Measurements from ENCODE around the gene HRH2.
"Not testable (repeated sequence)": the region's sequence is repeated elsewhere in the genome, so short reads cannot be mapped to it uniquely, and the experiment has no call there.

DNA sequence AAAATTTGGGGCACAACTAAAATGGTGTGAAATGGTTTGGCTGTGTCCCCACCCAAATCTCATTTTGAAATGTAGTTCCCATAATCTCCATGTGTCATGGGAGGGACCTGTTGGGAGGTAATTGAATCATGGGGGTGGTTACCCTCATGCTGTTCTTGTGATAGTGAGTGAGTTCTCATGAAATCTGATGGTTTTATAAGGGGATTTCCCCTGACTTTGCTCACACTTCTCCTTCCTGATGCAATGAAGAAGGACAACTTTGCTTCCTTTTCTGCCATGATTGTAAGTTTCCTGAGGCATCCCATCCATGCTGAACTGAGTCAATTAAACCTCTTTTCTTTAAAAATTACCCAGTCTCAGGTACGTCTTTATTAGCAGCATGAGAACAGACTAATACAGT lies 102.1 kb downstream of the HRH2 start:
- not testable (repeated sequence) for TF ChIP-seq CTCF (IDR thresholded peaks at IDR 0.05); NR2C2 (CRISPR knock-in tag; IDR thresholded peaks at IDR 0.05); NR1H2 (CRISPR knock-in tag; IDR thresholded peaks at IDR 0.05); ATF1 (CRISPR knock-in tag; IDR thresholded peaks at IDR 0.05)
- TF ChIP-seq, protein P1, sequence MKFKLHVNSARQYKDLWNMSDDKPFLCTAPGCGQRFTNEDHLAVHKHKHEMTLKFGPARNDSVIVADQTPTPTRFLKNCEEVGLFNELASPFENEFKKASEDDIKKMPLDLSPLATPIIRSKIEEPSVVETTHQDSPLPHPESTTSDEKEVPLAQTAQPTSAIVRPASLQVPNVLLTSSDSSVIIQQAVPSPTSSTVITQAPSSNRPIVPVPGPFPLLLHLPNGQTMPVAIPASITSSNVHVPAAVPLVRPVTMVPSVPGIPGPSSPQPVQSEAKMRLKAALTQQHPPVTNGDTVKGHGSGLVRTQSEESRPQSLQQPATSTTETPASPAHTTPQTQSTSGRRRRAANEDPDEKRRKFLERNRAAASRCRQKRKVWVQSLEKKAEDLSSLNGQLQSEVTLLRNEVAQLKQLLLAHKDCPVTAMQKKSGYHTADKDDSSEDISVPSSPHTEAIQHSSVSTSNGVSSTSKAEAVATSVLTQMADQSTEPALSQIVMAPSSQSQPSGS (CRISPR knock-in tag; IDR thresholded peaks at IDR 0.05; ENCODE audit: borderline replicate concordance, low read depth): not testable (repeated sequence)

Data from WTC11 (cell line).